HG02852 (cell line): ENCODE results near the gene KCNQ5.

Experiments
- ATAC-seq: cut with Tn5 transposase; IDR thresholded peaks from one replicate; pipeline ENCODE4 v1.9.1; 2021; ENCODE audit warnings: mild to moderate bottlenecking, moderate library complexity; ENCODE audit not compliant: unreplicated experiment

Gene KCNQ5

GRCh38 chr6:73086726-73087125 lies 464.9 kb downstream of the KCNQ5 start:
- ATAC-seq: no peak

- ATAC-seq: peak; percentile 84
These were observed 466.4 kb downstream of the KCNQ5 start for GRCh38 chr6:73088138-73088813.

- ATAC-seq: no peak
These were observed 483.1 kb downstream of the KCNQ5 start for GRCh38 chr6:73104921-73105320.

- ATAC-seq: no peak
These were observed 485.2 kb downstream of the KCNQ5 start for GRCh38 chr6:73107016-73107415.

- ATAC-seq: no peak
These were observed 487.1 kb downstream of the KCNQ5 start for GRCh38 chr6:73108949-73109348.

GRCh38 chr6:73109659-73110058 lies 487.8 kb downstream of the KCNQ5 start:
- no peak for ATAC-seq

- ATAC-seq: no peak
These were observed 494.5 kb downstream of the KCNQ5 start for GRCh38 chr6:73116330-73116729.

GRCh38 chr6:73121421-73121993 lies 499.6 kb downstream of the KCNQ5 start:
- ATAC-seq: no peak

GRCh38 chr6:73123632-73124329 lies 501.9 kb downstream of the KCNQ5 start:
- peak; percentile 92 for ATAC-seq

GRCh38 chr6:73129653-73130443 lies 508.0 kb downstream of the KCNQ5 start:
- ATAC-seq: peak; percentile 96

GRCh38 chr6:73131706-73132105 lies 509.8 kb downstream of the KCNQ5 start:
- ATAC-seq: no peak

- ATAC-seq: no peak
These were observed 512.7 kb downstream of the KCNQ5 start for GRCh38 chr6:73134588-73134987.

GRCh38 chr6:73139681-73140383 lies 518.0 kb downstream of the KCNQ5 start:
- no peak for ATAC-seq

- ATAC-seq: no peak
These were observed 521.7 kb downstream of the KCNQ5 start for GRCh38 chr6:73143551-73143950.

- ATAC-seq: no peak
These were observed 522.7 kb downstream of the KCNQ5 start for GRCh38 chr6:73144516-73144915.

- peak; percentile 94 for ATAC-seq
These were observed 523.8 kb downstream of the KCNQ5 start for GRCh38 chr6:73145690-73146089.

- ATAC-seq: no peak
These were observed 529.9 kb downstream of the KCNQ5 start for GRCh38 chr6:73151732-73152131.

- no peak for ATAC-seq
These were observed 530.7 kb downstream of the KCNQ5 start for GRCh38 chr6:73152556-73152955.

GRCh38 chr6:73152966-73153757 lies 531.3 kb downstream of the KCNQ5 start:
- ATAC-seq: no peak
